Neural cell (in vitro differentiated cells): ENCODE data around the gene TXNDC11. TPM values are rescaled to one million over a fixed set of nuclear protein-coding genes. Genes with fewer than 3 reads are reported as not detected.

Experiments used
- H2AFZ ChIP-seq: fragments of 200-600, 300-800 bp; sonication (generic), shearing (Covaris generic); 2 replicates; pipeline ENCODE4 v1.6.0; 2014; ENCODE audit warnings: low read depth, mild to moderate bottlenecking, antibody characterized with exemption, low read length, moderate library complexity
- H3F3A ChIP-seq: fragments of 200-600 bp; shearing (Covaris generic); 2 replicates; pipeline ENCODE4 v1.6.1; 2016; ENCODE audit warnings: mild to moderate bottlenecking, moderate library complexity, mixed read lengths, antibody characterized with exemption, low read length; ENCODE audit not compliant: insufficient read depth, poor library complexity, severe bottlenecking
- H3K27ac ChIP-seq: fragments of 200-600, 300-800 bp; sonication (generic), shearing (Covaris generic); 2 replicates; pipeline ENCODE4 v1.5.1; 2014; ENCODE audit warnings: mild to moderate bottlenecking, low read length, moderate library complexity
- H3K27me3 ChIP-seq: fragments of 300-800, 200-600 bp; sonication (generic), shearing (Covaris generic); 2 replicates; pipeline ENCODE4 v1.6.0; 2014; ENCODE audit warnings: mild to moderate bottlenecking, low read depth, low read length, moderate library complexity; ENCODE audit not compliant: insufficient read depth
- H3K36me3 ChIP-seq: fragments of 300-800, 200-600 bp; sonication (generic), shearing (Covaris generic); 2 replicates; pipeline ENCODE4 v1.5.1; 2014; ENCODE audit warnings: mild to moderate bottlenecking, antibody characterized with exemption, low read length, moderate library complexity; ENCODE audit not compliant: insufficient read depth
- H3K4me2 ChIP-seq: fragments of 300-800, 200-600 bp; sonication (generic), shearing (Covaris generic); 2 replicates; pipeline ENCODE4 v1.6.0; 2014; ENCODE audit warnings: mild to moderate bottlenecking, low read length
- H3K4me3 ChIP-seq: fragments of 300-800, 200-600 bp; sonication (generic), shearing (Covaris generic); 2 replicates; pipeline ENCODE4 v1.5.1; 2014; ENCODE audit warnings: mild to moderate bottlenecking, low read length, moderate library complexity
- H3K79me2 ChIP-seq: fragments of 200-600 bp; shearing (Covaris generic); replicated peaks from 2 replicates; pipeline ENCODE4 v1.6.0; 2014; ENCODE audit warnings: mild to moderate bottlenecking, low read length, moderate library complexity; ENCODE audit not compliant: insufficient read depth
- H3K9ac ChIP-seq: fragments of 300-800, 200-600 bp; sonication (generic), shearing (Covaris generic); 2 replicates; pipeline ENCODE4 v1.6.1; 2016; ENCODE audit warnings: mild to moderate bottlenecking, low read length, mixed read lengths
- H3K9me2 ChIP-seq: fragments of 200-600 bp; shearing (Covaris generic); 2 replicates; pipeline ENCODE4 v1.6.1; 2016; ENCODE audit warnings: mild to moderate bottlenecking, low read length, mixed read lengths; ENCODE audit not compliant: insufficient read depth
- H3K9me3 ChIP-seq: fragments of 200-600, 300-800 bp; sonication (generic), shearing (Covaris generic); 2 replicates; pipeline ENCODE4 v1.6.1; 2016; ENCODE audit warnings: mild to moderate bottlenecking, mixed run types, low read length, moderate library complexity, mixed read lengths
- H4K20me1 ChIP-seq: fragments of 200-600 bp; shearing (Covaris generic); 2 replicates; pipeline ENCODE4 v1.6.1; 2016; ENCODE audit warnings: mild to moderate bottlenecking, mixed run types; ENCODE audit not compliant: insufficient read depth
- CTCF ChIP-seq: fragments of 450-650 bp; IDR thresholded peaks from 2 replicates; pipeline ENCODE4 v1.5.1; 2014; ENCODE audit warnings: antibody characterized with exemption, mild to moderate bottlenecking, moderate library complexity; ENCODE audit not compliant: poor library complexity, severe bottlenecking
- EP300 ChIP-seq: fragments of 450-650 bp; conservative IDR thresholded peaks from 2 replicates; pipeline ENCODE4 v1.6.1; 2014; ENCODE audit warnings: antibody characterized with exemption, mild to moderate bottlenecking, moderate library complexity; ENCODE audit not compliant: poor library complexity, severe bottlenecking
- EZH2 ChIP-seq: fragments of 200-600, 300-800 bp; shearing (Covaris generic), sonication (generic); IDR thresholded peaks from 2 replicates; pipeline ENCODE4 v1.6.1; 2014; ENCODE audit warnings: antibody characterized with exemption, low read length, borderline replicate concordance, mild to moderate bottlenecking; ENCODE audit not compliant: insufficient read depth, poor library complexity, severe bottlenecking
- MXI1 ChIP-seq: fragments of 450-650 bp; conservative IDR thresholded peaks from 2 replicates; pipeline ENCODE4 v1.6.1; 2014; ENCODE audit warnings: antibody characterized with exemption, mild to moderate bottlenecking; ENCODE audit not compliant: poor library complexity, severe bottlenecking
- POLR2AphosphoS5 ChIP-seq: IDR thresholded peaks from 2 replicates; pipeline ENCODE4 v1.6.1; 2012
- RAD21 ChIP-seq: fragments of 450-650 bp; conservative IDR thresholded peaks from 2 replicates; pipeline ENCODE4 v1.6.1; 2014; ENCODE audit warnings: antibody characterized with exemption, mild to moderate bottlenecking, moderate library complexity
- REST ChIP-seq: IDR thresholded peaks from 2 replicates; pipeline ENCODE4 v1.6.1; 2012; ENCODE audit warnings: borderline replicate concordance
- SMC3 ChIP-seq: fragments of 450-650 bp; conservative IDR thresholded peaks from 2 replicates; pipeline ENCODE4 v1.6.1; 2014; ENCODE audit warnings: antibody characterized with exemption, mild to moderate bottlenecking, moderate library complexity; ENCODE audit not compliant: poor library complexity
- TAF1 ChIP-seq: IDR thresholded peaks from 2 replicates; pipeline ENCODE4 v1.6.1; 2012; ENCODE audit warnings: low read depth
- polyA plus RNA-seq: library from polyadenylated mRNA; depleted of rRNA; stranded (reverse); fragments of >200 nt; gene quantifications from 2 replicates; pipeline ENCODE4 v1.2.3, GENCODE V29; 2014

The TXNDC11 gene
- polyA plus RNA-seq, 1 donor from 2014 or later, result 10.9 TPM

GRCh38 chr16:11655655-11656054, 87.0 kb downstream of the TXNDC11 start:
- H3K27me3 ChIP-seq, result no peaks in the 10 kb centered on the region
- H3K4me2 ChIP-seq, result no peak overlapping the region
- H3K4me3 ChIP-seq, result no peak overlapping the region
- H3K9me2 ChIP-seq, result no peaks in the 10 kb centered on the region
- no peak overlapping the region for H2AFZ ChIP-seq
- no peak overlapping the region for H3K9ac ChIP-seq
- no peaks in the 10 kb centered on the region for H3K36me3 ChIP-seq
- H3K9me3 ChIP-seq, result no peaks in the 10 kb centered on the region
- TF ChIP-seq MXI1 (no peak), POLR2AphosphoS5 (no peak), TAF1 (no peak), REST (no peak), CTCF (no peak), SMC3 (no peak), EZH2 (no peak), RAD21 (no peak), EP300 (no peak)
- no peaks in the 10 kb centered on the region for H4K20me1 ChIP-seq
- no peak overlapping the region for H3K27ac ChIP-seq
- H3K79me2 ChIP-seq, result no peaks in the 10 kb centered on the region
- no peaks in the 10 kb centered on the region for H3F3A ChIP-seq

GRCh38 chr16:11651796-11652195, 90.9 kb downstream of the TXNDC11 start:
- H3K9ac ChIP-seq, result no peak overlapping the region
- no peak for TF ChIP-seq MXI1
- no peak for TF ChIP-seq RAD21
- no peak for TF ChIP-seq POLR2AphosphoS5
- no peak for TF ChIP-seq EP300
- TF ChIP-seq REST, result no peak
- TF ChIP-seq SMC3, result no peak
- no peak for TF ChIP-seq CTCF
- TF ChIP-seq EZH2, result no peak
- TF ChIP-seq TAF1, result no peak
- no peaks in the 10 kb centered on the region for H3K79me2 ChIP-seq
- no peak overlapping the region for H3K27ac ChIP-seq
- H3K9me2 ChIP-seq, result no peaks in the 10 kb centered on the region
- H3K27me3 ChIP-seq, result no peaks in the 10 kb centered on the region
- no peak overlapping the region for H2AFZ ChIP-seq
- H3K36me3 ChIP-seq, result no peaks in the 10 kb centered on the region
- H3K4me2 ChIP-seq, result no peak overlapping the region
- no peak overlapping the region for H3K4me3 ChIP-seq
- H3K9me3 ChIP-seq, result no peaks in the 10 kb centered on the region
- H3F3A ChIP-seq, result no peaks in the 10 kb centered on the region
- no peaks in the 10 kb centered on the region for H4K20me1 ChIP-seq
